H9 (cell line): ENCODE results near the gene HGS. TPM values are rescaled to one million over a fixed set of nuclear protein-coding genes. Genes with fewer than 3 reads are reported as not detected.

Experiments
- DNase-seq: peaks from one replicate; pipeline ENCODE4 v3.0.0-alpha.2; 2017
- H2AFZ ChIP-seq: one replicate; pipeline ENCODE4 v1.6.1; 2013; ENCODE audit warnings: mild to moderate bottlenecking, low read length, control low read depth, moderate library complexity
- H2AK5ac ChIP-seq: 2 replicates; pipeline ENCODE4 v1.6.1; 2013; ENCODE audit warnings: low read length, control low read depth, mixed read lengths; ENCODE audit not compliant: insufficient read length
- H2BK120ac ChIP-seq: one replicate; pipeline ENCODE4 v1.6.1; 2013; ENCODE audit warnings: low read depth, mild to moderate bottlenecking, low read length, control low read depth, inconsistent platforms; ENCODE audit not compliant: poor library complexity, severe bottlenecking
- H2BK12ac ChIP-seq: 2 replicates; pipeline ENCODE4 v1.6.1; 2013; ENCODE audit warnings: low read length, control low read depth, mixed read lengths, low read depth; ENCODE audit not compliant: insufficient read length
- H2BK15ac ChIP-seq: 2 replicates; pipeline ENCODE4 v1.6.1; 2013; ENCODE audit warnings: low read depth, low read length, control low read depth
- H2BK20ac ChIP-seq: one replicate; pipeline ENCODE4 v1.6.1; 2013; ENCODE audit warnings: low read depth, mild to moderate bottlenecking, low read length, control low read depth, inconsistent platforms; ENCODE audit not compliant: poor library complexity, severe bottlenecking
- H2BK5ac ChIP-seq: 2 replicates; pipeline ENCODE4 v1.6.1; 2013; ENCODE audit warnings: low read length, control low read depth, mixed read lengths; ENCODE audit not compliant: insufficient read length
- H3K14ac ChIP-seq: 2 replicates; pipeline ENCODE4 v1.6.1; 2013; ENCODE audit warnings: low read length, control low read depth; ENCODE audit not compliant: insufficient read depth
- H3K18ac ChIP-seq: 2 replicates; pipeline ENCODE4 v1.6.1; 2013; ENCODE audit warnings: low read depth, mild to moderate bottlenecking, mixed read lengths, low read length, control low read depth; ENCODE audit not compliant: insufficient read length
- H3K23ac ChIP-seq: 2 replicates; pipeline ENCODE4 v1.6.1; 2013; ENCODE audit warnings: low read length, control low read depth, mixed read lengths, low read depth; ENCODE audit not compliant: insufficient read length
- H3K23me2 ChIP-seq: 2 replicates; pipeline ENCODE4 v1.6.1; 2013; ENCODE audit warnings: low read depth, mild to moderate bottlenecking, mixed read lengths, low read length, control low read depth; ENCODE audit not compliant: insufficient read length, poor library complexity, severe bottlenecking
- H3K27ac ChIP-seq: 2 replicates; pipeline ENCODE4 v1.5.1; 2013; ENCODE audit warnings: low read length, control low read depth, mixed read lengths, low read depth; ENCODE audit not compliant: insufficient read length
- H3K27me3 ChIP-seq: 2 replicates; pipeline ENCODE4 v1.6.1; 2013; ENCODE audit warnings: low read length, control low read depth, inconsistent platforms; ENCODE audit not compliant: insufficient read depth
- H3K4ac ChIP-seq: 2 replicates; pipeline ENCODE4 v1.6.1; 2013; ENCODE audit warnings: low read depth, mild to moderate bottlenecking, control low read depth, inconsistent platforms, low read length, moderate library complexity
- H3K4me1 ChIP-seq: 2 replicates; pipeline ENCODE4 v1.6.1; 2013; ENCODE audit warnings: low read length, control low read depth, inconsistent platforms; ENCODE audit not compliant: insufficient read depth
- H3K4me2 ChIP-seq: 2 replicates; pipeline ENCODE4 v1.6.1; 2013; ENCODE audit warnings: low read length, control low read depth, mixed read lengths; ENCODE audit not compliant: insufficient read length, insufficient read depth
- H3K56ac ChIP-seq: 2 replicates; pipeline ENCODE4 v1.6.1; 2013; ENCODE audit warnings: low read depth, mild to moderate bottlenecking, mixed read lengths, low read length, control low read depth; ENCODE audit not compliant: insufficient read length
- H3K79me1 ChIP-seq: 2 replicates; pipeline ENCODE4 v1.6.1; 2013; ENCODE audit warnings: low read depth, mild to moderate bottlenecking, moderate library complexity, low read length, control low read depth, inconsistent platforms; ENCODE audit not compliant: insufficient read depth, poor library complexity, severe bottlenecking
- H3K79me2 ChIP-seq: 2 replicates; pipeline ENCODE4 v1.6.1; 2013; ENCODE audit warnings: low read length, control low read depth, inconsistent platforms; ENCODE audit not compliant: insufficient read depth
- H3K9ac ChIP-seq: 2 replicates; pipeline ENCODE4 v1.6.1; 2013; ENCODE audit warnings: low read length, control low read depth, mixed read lengths; ENCODE audit not compliant: insufficient read length; ENCODE audit errors: extremely low read depth
- H3K9me3 ChIP-seq: one replicate; pipeline ENCODE4 v1.6.1; 2013; ENCODE audit warnings: low read depth, low read length, inconsistent platforms; ENCODE audit not compliant: control insufficient read depth
- H3T11ph ChIP-seq: one replicate; pipeline ENCODE4 v1.6.1; 2013; ENCODE audit warnings: mild to moderate bottlenecking, low read length, control low read depth, inconsistent platforms
- H4K20me1 ChIP-seq: one replicate; pipeline ENCODE4 v1.6.1; 2013; ENCODE audit not compliant: control insufficient read depth, insufficient read length, insufficient read depth
- H4K5ac ChIP-seq: 2 replicates; pipeline ENCODE4 v1.6.1; 2013; ENCODE audit warnings: low read depth, mild to moderate bottlenecking, mixed read lengths, low read length, control low read depth; ENCODE audit not compliant: insufficient read length
- H4K8ac ChIP-seq: replicated peaks from 2 replicates; pipeline ENCODE4 v1.6.1; 2013; ENCODE audit warnings: low read length, control low read depth, mixed read lengths, low read depth; ENCODE audit not compliant: insufficient read length
- H4K91ac ChIP-seq: 2 replicates; pipeline ENCODE4 v1.6.1; 2013; ENCODE audit warnings: low read depth, mild to moderate bottlenecking, moderate library complexity, mixed read lengths, low read length, control low read depth; ENCODE audit not compliant: insufficient read length
- H3K27ac Mint-ChIP-seq, 3 experiments: 2 replicates in 2 of 3; 3 replicates in 1 of 3; pipeline ENCODE4 v1.8.0; 2020 to 2021; ENCODE audit warnings: mixed read lengths in 3 of 3, mild to moderate bottlenecking in 1 of 3, moderate library complexity in 1 of 3
- H3K27me3 Mint-ChIP-seq: 2 replicates; pipeline ENCODE4 v1.8.0; 2021; ENCODE audit warnings: low read depth, mild to moderate bottlenecking, moderate library complexity, mixed read lengths
- H3K36me3 Mint-ChIP-seq, 3 experiments: 2 replicates in 2 of 3; 3 replicates in 1 of 3; pipeline ENCODE4 v1.8.0; 2020 to 2021; ENCODE audit warnings: low read depth in 3 of 3, mixed read lengths in 3 of 3; ENCODE audit not compliant: insufficient read depth in 1 of 3
- H3K4me1 Mint-ChIP-seq, 2 experiments: 2 replicates each; pipeline ENCODE4 v1.8.0; 2020; ENCODE audit warnings: mixed read lengths in 2 of 2
- H3K4me3 Mint-ChIP-seq, 2 experiments: 2 replicates in 1 of 2; 3 replicates in 1 of 2; pipeline ENCODE4 v1.8.0; 2020 to 2021; ENCODE audit warnings: mild to moderate bottlenecking in 2 of 2, mixed read lengths in 2 of 2, moderate library complexity in 1 of 2
- H3K9me3 Mint-ChIP-seq, 2 experiments: 2 replicates in 1 of 2; 3 replicates in 1 of 2; pipeline ENCODE4 v1.8.0; 2020; ENCODE audit warnings: mild to moderate bottlenecking in 2 of 2, mixed read lengths in 2 of 2, moderate library complexity in 1 of 2
- WGBS: extraction: QIAGEN DNeasy Blood & Tissue Kit; methylation state at CpG from one replicate; pipeline ENCODE4 v1.1.7; 2013; ENCODE audit warnings: missing lambda C conversion rate, low lambda C conversion rate, mixed read lengths; ENCODE audit not compliant: insufficient read length; ENCODE audit errors: extremely low coverage; 5-methylcytosine and 5-hydroxymethylcytosine counted together
- total RNA-seq: library from RNA; stranded (reverse); gene quantifications from 2 replicates; pipeline ENCODE4 v1.2.1, GENCODE V29; 2021
- TF ChIP-seq, protein P1 (sequence below): fragments of 200-600 bp; sonication (generic); conservative IDR thresholded peaks from 3 replicates; pipeline ENCODE4 v1.8.0; 2021; ENCODE audit warnings: antibody characterized with exemption, mild to moderate bottlenecking

The HGS gene
- total RNA-seq, 1 experiment from 2014 or later = 106 TPM

DNA sequence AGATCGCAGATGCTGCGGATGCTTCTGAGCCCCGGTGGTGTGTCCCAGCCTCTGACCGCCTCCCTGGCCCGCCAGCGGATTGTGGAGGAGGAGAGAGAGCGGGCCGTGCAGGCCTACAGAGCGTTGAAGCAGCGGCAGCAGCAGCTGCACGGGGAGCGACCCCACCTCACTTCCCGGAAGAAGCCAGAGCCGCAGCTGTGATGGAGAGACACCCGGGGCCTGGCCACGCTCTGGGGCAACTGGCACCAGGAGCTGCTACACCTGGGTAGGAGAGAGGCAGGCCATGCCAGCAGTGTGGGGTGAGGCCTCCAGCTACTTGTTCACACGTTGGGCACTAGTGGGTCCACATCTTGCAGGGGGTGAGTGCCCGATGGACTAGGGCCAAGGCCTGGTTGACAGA lies 11.3 kb upstream of the HGS start:
- Histone ChIP-seq H3K4me1 (no peaks in the 10 kb centered on the region), H4K91ac (no peak overlapping the region), H3K4ac (no peak overlapping the region), H3K23me2 (no peaks in the 10 kb centered on the region), H3K27me3 (no peaks in the 10 kb centered on the region), H2AK5ac (no peak overlapping the region), H3K9ac (no peak overlapping the region), H3K79me2 (peaks cover 4% of the 10 kb centered on the region; the same call in 1 of the 2 replicates), H3K18ac (no peak overlapping the region), H3K79me1 (peaks cover 10% of the 10 kb centered on the region), H3K27ac (no peak overlapping the region), H4K20me1 (no peaks in the 10 kb centered on the region), H3K9me3 (no peaks in the 10 kb centered on the region), H2BK12ac (no peak overlapping the region), H3T11ph (no peak overlapping the region), H2BK120ac (no peak overlapping the region), H4K8ac (no peak overlapping the region), H2BK20ac (no peak overlapping the region), H2AFZ (no peak overlapping the region), H3K23ac (no peak overlapping the region), H3K56ac (no peak overlapping the region), H4K5ac (no peak overlapping the region), H2BK5ac (no peak overlapping the region), H3K14ac (no peak overlapping the region), H2BK15ac (no peak overlapping the region), H3K4me2 (no peak overlapping the region)
- H3K9me3 Mint-ChIP-seq = no peaks in the 10 kb centered on the region
- peaks cover 8 to 11% of the 10 kb centered on the region in 2 experiments for H3K4me1 Mint-ChIP-seq
- peaks cover 41 to 71% (median 68%) of the 10 kb centered on the region in 3 experiments; a peak in 6 of 7 replicates for H3K36me3 Mint-ChIP-seq
- no peak for DNase-seq
- WGBS = no CpG with 5 or more reads among the region's 18 CpGs
- H3K27ac Mint-ChIP-seq = no peak overlapping the region
- TF ChIP-seq, protein P1, sequence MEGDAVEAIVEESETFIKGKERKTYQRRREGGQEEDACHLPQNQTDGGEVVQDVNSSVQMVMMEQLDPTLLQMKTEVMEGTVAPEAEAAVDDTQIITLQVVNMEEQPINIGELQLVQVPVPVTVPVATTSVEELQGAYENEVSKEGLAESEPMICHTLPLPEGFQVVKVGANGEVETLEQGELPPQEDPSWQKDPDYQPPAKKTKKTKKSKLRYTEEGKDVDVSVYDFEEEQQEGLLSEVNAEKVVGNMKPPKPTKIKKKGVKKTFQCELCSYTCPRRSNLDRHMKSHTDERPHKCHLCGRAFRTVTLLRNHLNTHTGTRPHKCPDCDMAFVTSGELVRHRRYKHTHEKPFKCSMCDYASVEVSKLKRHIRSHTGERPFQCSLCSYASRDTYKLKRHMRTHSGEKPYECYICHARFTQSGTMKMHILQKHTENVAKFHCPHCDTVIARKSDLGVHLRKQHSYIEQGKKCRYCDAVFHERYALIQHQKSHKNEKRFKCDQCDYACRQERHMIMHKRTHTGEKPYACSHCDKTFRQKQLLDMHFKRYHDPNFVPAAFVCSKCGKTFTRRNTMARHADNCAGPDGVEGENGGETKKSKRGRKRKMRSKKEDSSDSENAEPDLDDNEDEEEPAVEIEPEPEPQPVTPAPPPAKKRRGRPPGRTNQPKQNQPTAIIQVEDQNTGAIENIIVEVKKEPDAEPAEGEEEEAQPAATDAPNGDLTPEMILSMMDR = no peak
- H3K4me3 Mint-ChIP-seq = no peak overlapping the region
- no peaks in the 10 kb centered on the region; the same call in 1 of the 2 replicates for H3K27me3 Mint-ChIP-seq
